ENCODE data around the gene ALK.

DNA sequence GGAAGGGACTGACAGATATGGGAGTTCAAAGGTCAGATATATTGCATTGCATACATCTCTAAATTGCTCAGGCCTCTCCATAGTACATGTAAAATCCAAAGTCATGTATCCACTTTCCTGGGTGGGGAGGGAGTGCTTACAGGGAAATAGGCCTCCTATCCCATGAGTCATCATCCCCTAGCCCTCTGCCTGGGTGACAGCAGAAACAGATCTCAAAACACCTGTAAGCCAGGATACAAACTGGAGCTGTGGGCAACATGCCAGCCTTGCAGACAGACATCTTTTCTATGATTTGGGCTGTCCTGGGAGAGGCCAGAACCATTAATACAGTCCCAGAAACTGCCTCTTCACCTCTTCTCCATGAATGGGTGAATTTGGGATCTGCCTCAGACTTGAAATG, 4.8 kb downstream of the ALK start:
- no peak for TF ChIP-seq POLR2A (IDR thresholded peaks at IDR 0.05)
- TF ChIP-seq, protein P1, sequence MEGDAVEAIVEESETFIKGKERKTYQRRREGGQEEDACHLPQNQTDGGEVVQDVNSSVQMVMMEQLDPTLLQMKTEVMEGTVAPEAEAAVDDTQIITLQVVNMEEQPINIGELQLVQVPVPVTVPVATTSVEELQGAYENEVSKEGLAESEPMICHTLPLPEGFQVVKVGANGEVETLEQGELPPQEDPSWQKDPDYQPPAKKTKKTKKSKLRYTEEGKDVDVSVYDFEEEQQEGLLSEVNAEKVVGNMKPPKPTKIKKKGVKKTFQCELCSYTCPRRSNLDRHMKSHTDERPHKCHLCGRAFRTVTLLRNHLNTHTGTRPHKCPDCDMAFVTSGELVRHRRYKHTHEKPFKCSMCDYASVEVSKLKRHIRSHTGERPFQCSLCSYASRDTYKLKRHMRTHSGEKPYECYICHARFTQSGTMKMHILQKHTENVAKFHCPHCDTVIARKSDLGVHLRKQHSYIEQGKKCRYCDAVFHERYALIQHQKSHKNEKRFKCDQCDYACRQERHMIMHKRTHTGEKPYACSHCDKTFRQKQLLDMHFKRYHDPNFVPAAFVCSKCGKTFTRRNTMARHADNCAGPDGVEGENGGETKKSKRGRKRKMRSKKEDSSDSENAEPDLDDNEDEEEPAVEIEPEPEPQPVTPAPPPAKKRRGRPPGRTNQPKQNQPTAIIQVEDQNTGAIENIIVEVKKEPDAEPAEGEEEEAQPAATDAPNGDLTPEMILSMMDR (IDR thresholded peaks at IDR 0.05), result no peak
- no peak for TF ChIP-seq EP300 (IDR thresholded peaks at IDR 0.05)

Measured in sigmoid colon (tissue), 4 donors.